Measurements from ENCODE around the gene MORN3.

GRCh38 chr12:121618659-121619233 is 50.7 kb downstream of the MORN3 start:
- TF ChIP-seq CTCF (IDR thresholded peaks at IDR 0.05; ENCODE audit: low read depth, low read length), result no peak
- no peak for TF ChIP-seq EZH2phosphoT487 (IDR thresholded peaks at IDR 0.05; ENCODE audit: low read depth)

Data from OCI-LY3 (cell line).